Measurements from ENCODE around the gene TREML2. TPM values are rescaled to one million over a fixed set of nuclear protein-coding genes. Genes with fewer than 3 reads are reported as not detected.
A peak's percentile ranks its signal among the peaks of the same experiment; 100 is the strongest.

TREML2 gene
- total and polyA plus RNA-seq, 4 donors = 0.06 to 4.4 (median 1.0) TPM

GRCh38 chr6:41187924-41188886, 12.7 kb downstream of the TREML2 start:
- Histone ChIP-seq H3K9ac (ENCODE audit: insufficient read depth in 1 of 2, low read length in 2 of 2) (no peak overlapping the region), H3K27ac (ENCODE audit: low read depth in 1 of 2, low read length in 1 of 2) (no peak overlapping the region), H3K4me3 (no peak overlapping the region), H3K27me3 (ENCODE audit: control insufficient read depth in 3 of 3, insufficient read depth in 3 of 3, low read length in 2 of 3) (peaks cover 0 to 5% (median 0%) of the 10 kb centered on the region in 3 donors), H3K4me1 (ENCODE audit: control insufficient read depth in 5 of 5, insufficient read depth in 5 of 5, low read length in 5 of 5) (no peaks in the 10 kb centered on the region), H3K36me3 (ENCODE audit: control insufficient read depth in 4 of 4, insufficient read depth in 4 of 4, low read length in 4 of 4) (no peaks in the 10 kb centered on the region), H3K9me3 (ENCODE audit: control insufficient read depth in 4 of 4, insufficient read depth in 3 of 4, low read length in 3 of 4) (peaks cover 0 to 20% (median 0%) of the 10 kb centered on the region in 4 donors)
- TF ChIP-seq CTCF (IDR thresholded peaks at IDR 0.05; ENCODE audit: control extremely low read depth, extremely low read depth) = no peak
- DNase-seq = no peak
- ATAC-seq (ENCODE audit: insufficient read depth, low FRiP score) = no peak
- 85 to 88% methylated on average over 8 of the region's 8 CpGs for WGBS, 2 donors

GRCh38 chr6:41186031-41186562, 14.9 kb downstream of the TREML2 start:
- no peak for TF ChIP-seq CTCF (IDR thresholded peaks at IDR 0.05; ENCODE audit: control extremely low read depth, extremely low read depth)
- Histone ChIP-seq H3K27me3 (ENCODE audit: control insufficient read depth in 3 of 3, insufficient read depth in 3 of 3, low read length in 2 of 3) (peaks cover 0 to 5% (median 0%) of the 10 kb centered on the region in 3 donors), H3K9ac (ENCODE audit: insufficient read depth in 1 of 2, low read length in 2 of 2) (no peak overlapping the region), H3K27ac (ENCODE audit: low read depth in 1 of 2, low read length in 1 of 2) (peak overlapping the region in 1 of 2 donors; percentile 15), H3K4me3 (no peak overlapping the region), H3K4me1 (ENCODE audit: control insufficient read depth in 5 of 5, insufficient read depth in 5 of 5, low read length in 5 of 5) (no peaks in the 10 kb centered on the region), H3K36me3 (ENCODE audit: control insufficient read depth in 4 of 4, insufficient read depth in 4 of 4, low read length in 4 of 4) (no peaks in the 10 kb centered on the region), H3K9me3 (ENCODE audit: control insufficient read depth in 4 of 4, insufficient read depth in 3 of 4, low read length in 3 of 4) (peaks cover 0 to 20% (median 0%) of the 10 kb centered on the region in 4 donors)
- WGBS, 2 donors = 37 to 66% methylated on average over 10 of the region's 10 CpGs
- no peak for DNase-seq
- ATAC-seq (ENCODE audit: insufficient read depth, low FRiP score) = no peak

GRCh38 chr6:41184761-41185160, 16.2 kb downstream of the TREML2 start:
- peaks cover 0 to 11% (median 0%) of the 10 kb centered on the region in 4 donors for H3K9me3 ChIP-seq (ENCODE audit: control insufficient read depth in 4 of 4, insufficient read depth in 3 of 4, low read length in 3 of 4)
- H3K27ac ChIP-seq (ENCODE audit: low read depth in 1 of 2, low read length in 1 of 2) = no peak overlapping the region
- WGBS, 2 donors = 82 to 93% methylated on average over 7 of the region's 7 CpGs
- ATAC-seq (ENCODE audit: insufficient read depth, low FRiP score) (no peak), DNase-seq (no peak)
- H3K4me3 ChIP-seq = no peak overlapping the region
- H3K36me3 ChIP-seq (ENCODE audit: control insufficient read depth in 4 of 4, insufficient read depth in 4 of 4, low read length in 4 of 4) = no peaks in the 10 kb centered on the region
- peaks cover 0 to 5% (median 2%) of the 10 kb centered on the region in 3 donors for H3K27me3 ChIP-seq (ENCODE audit: control insufficient read depth in 3 of 3, insufficient read depth in 3 of 3, low read length in 2 of 3)
- H3K9ac ChIP-seq (ENCODE audit: insufficient read depth in 1 of 2, low read length in 2 of 2) = no peak overlapping the region
- no peak for TF ChIP-seq CTCF (IDR thresholded peaks at IDR 0.05; ENCODE audit: control extremely low read depth, extremely low read depth)
- no peaks in the 10 kb centered on the region for H3K4me1 ChIP-seq (ENCODE audit: control insufficient read depth in 5 of 5, insufficient read depth in 5 of 5, low read length in 5 of 5)

Data from lung (tissue), 12 donors.